WTC11 (cell line): ENCODE results near the gene CHRM4. TPM values are rescaled to one million over a fixed set of nuclear protein-coding genes. Genes with fewer than 3 reads are reported as not detected.
A peak's percentile ranks its signal among the peaks of the same experiment; 100 is the strongest.

Experiments used
- ATAC-seq: fragments of 200-7000 bp; cut with Tn5 transposase; 2 replicates; pipeline ENCODE4 v1.10.0; 2021; ENCODE audit warnings: mild to moderate bottlenecking, moderate library complexity
- CTCF ChIA-PET: fragments of 300-600 bp; sonication (Branson Sonifier 250); formaldehyde crosslinking; loops from one replicate; lab custom pipeline; 2021; ENCODE audit warnings: antibody characterized with exemption; lab: Charles Lee
- POLR2A ChIA-PET: fragments of 350-600 bp; sonication (Branson Sonifier 250); formaldehyde crosslinking; loops from one replicate; lab custom pipeline; 2021; ENCODE audit warnings: antibody characterized with exemption; lab: Charles Lee
- DNase-seq: peaks from one replicate; pipeline ENCODE4 v3.0.0; 2021; ENCODE audit warnings: low spot score
- H3K27ac Mint-ChIP-seq: 2 replicates; pipeline ENCODE4 v1.8.0; 2021; ENCODE audit warnings: mixed read lengths
- H3K27me3 Mint-ChIP-seq: 2 replicates; pipeline ENCODE4 v1.8.0; 2021; ENCODE audit warnings: low read depth, mild to moderate bottlenecking, moderate library complexity, mixed read lengths
- H3K36me3 Mint-ChIP-seq: 2 replicates; pipeline ENCODE4 v1.8.0; 2021; ENCODE audit warnings: mixed read lengths
- H3K4me1 Mint-ChIP-seq: 2 replicates; pipeline ENCODE4 v1.8.0; 2022; ENCODE audit warnings: mixed read lengths
- H3K4me3 Mint-ChIP-seq: 2 replicates; pipeline ENCODE4 v1.8.0; 2021; ENCODE audit warnings: mild to moderate bottlenecking, moderate library complexity, mixed read lengths
- H3K9me3 Mint-ChIP-seq: 2 replicates; pipeline ENCODE4 v1.8.0; 2021; ENCODE audit warnings: mixed read lengths
- ETV6 ChIP-seq: sonication (generic); formaldehyde crosslinking; IDR thresholded peaks from 2 replicates; pipeline ENCODE4 v1.8.1; 2022; ENCODE audit warnings: mild to moderate bottlenecking, missing genetic modification reagents
- FOXP1 ChIP-seq: sonication (generic); formaldehyde crosslinking; IDR thresholded peaks from 2 replicates; pipeline ENCODE4 v1.8.0; 2022; ENCODE audit warnings: missing genetic modification reagents, mild to moderate bottlenecking, moderate library complexity, borderline replicate concordance
- HMGA2 ChIP-seq: fragments of 250-450 bp; sonication (Bioruptor Pico); IDR thresholded peaks from 2 replicates; pipeline ENCODE4 v1.4.0; 2021; ENCODE audit warnings: mild to moderate bottlenecking, moderate library complexity
- MYBL2 ChIP-seq: sonication (generic); formaldehyde crosslinking; IDR thresholded peaks from 2 replicates; pipeline ENCODE4 v1.8.1; 2023; ENCODE audit warnings: mild to moderate bottlenecking, moderate library complexity, missing genetic modification reagents
- NFATC4 ChIP-seq: fragments of 250-450 bp; sonication (Bioruptor Pico); IDR thresholded peaks from 2 replicates; pipeline ENCODE4 v1.9.0; 2021; ENCODE audit warnings: mild to moderate bottlenecking
- OVOL2 ChIP-seq: fragments of 250-450 bp; sonication (Bioruptor Pico); IDR thresholded peaks from 2 replicates; pipeline ENCODE4 v1.9.0; 2021; ENCODE audit warnings: mild to moderate bottlenecking, borderline replicate concordance
- ZNF396 ChIP-seq: fragments of 250-450 bp; sonication (Bioruptor Pico); IDR thresholded peaks from 2 replicates; pipeline ENCODE4 v1.8.0; 2021; ENCODE audit warnings: mild to moderate bottlenecking, moderate library complexity, borderline replicate concordance
- total RNA-seq: library from RNA; stranded (reverse); gene quantifications from 3 replicates; pipeline ENCODE4 v1.2.3, GENCODE V29; 2021
- TF ChIP-seq, protein P1 (sequence below): sonication (generic); formaldehyde crosslinking; IDR thresholded peaks from 2 replicates; pipeline ENCODE4 v1.8.1; 2023; ENCODE audit warnings: mild to moderate bottlenecking, missing genetic modification reagents
- TF ChIP-seq, protein P2 (sequence below): sonication (generic); formaldehyde crosslinking; IDR thresholded peaks from 2 replicates; pipeline ENCODE4 v1.8.1; 2022; ENCODE audit warnings: low read depth, mild to moderate bottlenecking, moderate library complexity, missing genetic modification reagents, borderline replicate concordance
- TF ChIP-seq, protein P3 (sequence below): sonication (generic); formaldehyde crosslinking; IDR thresholded peaks from 2 replicates; pipeline ENCODE4 v1.8.0; 2022; ENCODE audit warnings: mild to moderate bottlenecking, missing genetic modification reagents
- TF ChIP-seq, protein P4 (sequence below): sonication (generic); formaldehyde crosslinking; conservative IDR thresholded peaks from 2 replicates; pipeline ENCODE4 v1.8.1; 2023; ENCODE audit warnings: mild to moderate bottlenecking, low read depth, missing genetic modification reagents, moderate library complexity
- TF ChIP-seq, protein P5 (sequence below): sonication (generic); formaldehyde crosslinking; IDR thresholded peaks from 2 replicates; pipeline ENCODE4 v1.8.1; 2023; ENCODE audit warnings: mild to moderate bottlenecking, moderate library complexity, missing genetic modification reagents
- TF ChIP-seq, protein P6 (sequence below): sonication (generic); formaldehyde crosslinking; IDR thresholded peaks from 2 replicates; pipeline ENCODE4 v1.8.1; 2023; ENCODE audit warnings: mild to moderate bottlenecking, missing genetic modification reagents, moderate library complexity
- TF ChIP-seq, protein P7 (sequence below): sonication (generic); formaldehyde crosslinking; IDR thresholded peaks from 2 replicates; pipeline ENCODE4 v1.8.0; 2023; ENCODE audit warnings: missing genetic modification reagents, mild to moderate bottlenecking, borderline replicate concordance
- TF ChIP-seq, protein P8 (sequence below): sonication (generic); formaldehyde crosslinking; IDR thresholded peaks from 2 replicates; pipeline ENCODE4 v1.8.0; 2022; ENCODE audit warnings: mild to moderate bottlenecking, missing genetic modification reagents

CHRM4 gene
- total RNA-seq, 1 experiment from 2014 or later = 0.85 TPM

DNA sequence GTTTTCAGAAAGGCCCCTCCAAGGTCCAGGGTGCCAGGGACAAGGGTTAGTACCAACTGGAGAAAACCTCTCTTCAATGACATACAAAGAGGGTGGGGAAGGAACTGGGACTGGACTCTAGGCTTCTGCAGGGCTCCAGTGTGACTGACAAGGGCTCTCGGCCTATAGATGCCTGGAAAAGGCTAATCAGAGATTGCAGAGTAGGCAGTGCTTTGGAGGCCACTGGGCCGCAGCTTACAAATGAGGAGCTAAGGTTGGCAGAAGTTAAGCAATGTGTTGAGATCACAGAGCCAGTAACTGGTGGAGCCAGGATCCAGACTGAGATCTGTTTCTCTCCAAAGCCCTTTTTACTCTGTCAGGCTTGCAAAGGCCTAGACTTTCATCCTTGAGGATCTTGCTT is 51.8 kb downstream of the CHRM4 start (continued):
- TF ChIP-seq, protein P1, sequence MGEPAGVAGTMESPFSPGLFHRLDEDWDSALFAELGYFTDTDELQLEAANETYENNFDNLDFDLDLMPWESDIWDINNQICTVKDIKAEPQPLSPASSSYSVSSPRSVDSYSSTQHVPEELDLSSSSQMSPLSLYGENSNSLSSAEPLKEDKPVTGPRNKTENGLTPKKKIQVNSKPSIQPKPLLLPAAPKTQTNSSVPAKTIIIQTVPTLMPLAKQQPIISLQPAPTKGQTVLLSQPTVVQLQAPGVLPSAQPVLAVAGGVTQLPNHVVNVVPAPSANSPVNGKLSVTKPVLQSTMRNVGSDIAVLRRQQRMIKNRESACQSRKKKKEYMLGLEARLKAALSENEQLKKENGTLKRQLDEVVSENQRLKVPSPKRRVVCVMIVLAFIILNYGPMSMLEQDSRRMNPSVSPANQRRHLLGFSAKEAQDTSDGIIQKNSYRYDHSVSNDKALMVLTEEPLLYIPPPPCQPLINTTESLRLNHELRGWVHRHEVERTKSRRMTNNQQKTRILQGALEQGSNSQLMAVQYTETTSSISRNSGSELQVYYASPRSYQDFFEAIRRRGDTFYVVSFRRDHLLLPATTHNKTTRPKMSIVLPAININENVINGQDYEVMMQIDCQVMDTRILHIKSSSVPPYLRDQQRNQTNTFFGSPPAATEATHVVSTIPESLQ (CRISPR knock-in tag) = no peak
- TF ChIP-seq, protein P2, sequence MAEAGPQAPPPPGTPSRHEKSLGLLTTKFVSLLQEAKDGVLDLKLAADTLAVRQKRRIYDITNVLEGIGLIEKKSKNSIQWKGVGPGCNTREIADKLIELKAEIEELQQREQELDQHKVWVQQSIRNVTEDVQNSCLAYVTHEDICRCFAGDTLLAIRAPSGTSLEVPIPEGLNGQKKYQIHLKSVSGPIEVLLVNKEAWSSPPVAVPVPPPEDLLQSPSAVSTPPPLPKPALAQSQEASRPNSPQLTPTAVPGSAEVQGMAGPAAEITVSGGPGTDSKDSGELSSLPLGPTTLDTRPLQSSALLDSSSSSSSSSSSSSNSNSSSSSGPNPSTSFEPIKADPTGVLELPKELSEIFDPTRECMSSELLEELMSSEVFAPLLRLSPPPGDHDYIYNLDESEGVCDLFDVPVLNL (CRISPR knock-in tag) = no peak
- TF ChIP-seq MYBL2 (no peak), OVOL2 (CRISPR knock-in tag) (no peak)
- TF ChIP-seq, protein P3, sequence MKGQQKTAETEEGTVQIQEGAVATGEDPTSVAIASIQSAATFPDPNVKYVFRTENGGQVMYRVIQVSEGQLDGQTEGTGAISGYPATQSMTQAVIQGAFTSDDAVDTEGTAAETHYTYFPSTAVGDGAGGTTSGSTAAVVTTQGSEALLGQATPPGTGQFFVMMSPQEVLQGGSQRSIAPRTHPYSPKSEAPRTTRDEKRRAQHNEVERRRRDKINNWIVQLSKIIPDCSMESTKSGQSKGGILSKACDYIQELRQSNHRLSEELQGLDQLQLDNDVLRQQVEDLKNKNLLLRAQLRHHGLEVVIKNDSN (CRISPR knock-in tag) = no peak
- TF ChIP-seq, protein P4, sequence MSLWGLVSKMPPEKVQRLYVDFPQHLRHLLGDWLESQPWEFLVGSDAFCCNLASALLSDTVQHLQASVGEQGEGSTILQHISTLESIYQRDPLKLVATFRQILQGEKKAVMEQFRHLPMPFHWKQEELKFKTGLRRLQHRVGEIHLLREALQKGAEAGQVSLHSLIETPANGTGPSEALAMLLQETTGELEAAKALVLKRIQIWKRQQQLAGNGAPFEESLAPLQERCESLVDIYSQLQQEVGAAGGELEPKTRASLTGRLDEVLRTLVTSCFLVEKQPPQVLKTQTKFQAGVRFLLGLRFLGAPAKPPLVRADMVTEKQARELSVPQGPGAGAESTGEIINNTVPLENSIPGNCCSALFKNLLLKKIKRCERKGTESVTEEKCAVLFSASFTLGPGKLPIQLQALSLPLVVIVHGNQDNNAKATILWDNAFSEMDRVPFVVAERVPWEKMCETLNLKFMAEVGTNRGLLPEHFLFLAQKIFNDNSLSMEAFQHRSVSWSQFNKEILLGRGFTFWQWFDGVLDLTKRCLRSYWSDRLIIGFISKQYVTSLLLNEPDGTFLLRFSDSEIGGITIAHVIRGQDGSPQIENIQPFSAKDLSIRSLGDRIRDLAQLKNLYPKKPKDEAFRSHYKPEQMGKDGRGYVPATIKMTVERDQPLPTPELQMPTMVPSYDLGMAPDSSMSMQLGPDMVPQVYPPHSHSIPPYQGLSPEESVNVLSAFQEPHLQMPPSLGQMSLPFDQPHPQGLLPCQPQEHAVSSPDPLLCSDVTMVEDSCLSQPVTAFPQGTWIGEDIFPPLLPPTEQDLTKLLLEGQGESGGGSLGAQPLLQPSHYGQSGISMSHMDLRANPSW (CRISPR knock-in tag) = no peak

DNA sequence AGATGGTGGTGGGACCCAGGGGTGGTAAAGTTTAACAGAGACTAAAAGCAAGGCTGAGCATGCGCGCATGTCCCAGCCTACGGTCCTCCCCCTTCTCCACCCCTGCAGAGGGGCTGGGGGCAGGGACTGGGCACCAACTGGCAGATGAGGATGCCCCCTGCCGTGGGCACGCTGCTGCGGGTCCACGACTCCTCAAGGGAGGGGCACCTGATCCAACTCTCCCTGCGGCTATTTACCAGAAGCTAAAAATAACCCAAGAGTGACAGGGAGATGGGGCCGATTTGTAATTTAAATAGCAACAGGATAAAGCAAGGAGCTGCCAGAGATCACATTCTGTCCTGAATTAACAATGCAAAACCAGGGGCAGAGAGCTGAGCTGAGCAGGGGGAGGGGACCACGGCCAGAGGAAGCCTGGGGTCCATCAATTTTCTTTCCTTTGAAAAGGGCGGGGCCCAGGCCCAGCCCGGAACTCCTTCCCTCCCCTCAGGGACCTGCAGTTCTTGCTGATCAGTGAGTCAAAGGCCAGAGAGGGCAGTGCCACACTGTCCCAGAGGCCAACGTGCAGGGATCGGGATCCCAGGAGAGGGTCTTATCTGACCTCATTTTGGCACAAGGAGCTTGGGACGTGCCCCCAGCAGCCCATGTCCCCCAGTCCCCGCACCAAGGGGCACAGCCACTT is 52.4 kb downstream of the CHRM4 start:
- H3K9me3 Mint-ChIP-seq = no peaks in the 10 kb centered on the region
- DNase-seq (peak; percentile 83), ATAC-seq (peak; percentile 89)
- peak overlapping the region; percentile 99 for H3K27ac Mint-ChIP-seq
- H3K36me3 Mint-ChIP-seq = no peaks in the 10 kb centered on the region
- peak overlapping the region; percentile 60 for H3K4me3 Mint-ChIP-seq
- H3K4me1 Mint-ChIP-seq = peaks cover 96% of the 10 kb centered on the region
- ChIA-PET POLR2A (interaction anchor here (0.6 to 2.2 kb wide), 10 partner anchors 8 to 114 kb away, joined by 3 to 10 read pairs (median 4); partner anchors contain the start of genes CREB3L1 and DGKZ), CTCF (interaction anchor here (0.5 to 5.6 kb wide), 21 partner anchors 8 to 156 kb away, joined by 3 to 62 read pairs (median 5); partner anchors contain the start of genes CHRM4, CREB3L1 and DGKZ)
- peaks cover 9% of the 10 kb centered on the region for H3K27me3 Mint-ChIP-seq
- no peak for TF ChIP-seq NFATC4 (CRISPR knock-in tag)
- TF ChIP-seq ZNF396 = no peak
- TF ChIP-seq, protein P5, sequence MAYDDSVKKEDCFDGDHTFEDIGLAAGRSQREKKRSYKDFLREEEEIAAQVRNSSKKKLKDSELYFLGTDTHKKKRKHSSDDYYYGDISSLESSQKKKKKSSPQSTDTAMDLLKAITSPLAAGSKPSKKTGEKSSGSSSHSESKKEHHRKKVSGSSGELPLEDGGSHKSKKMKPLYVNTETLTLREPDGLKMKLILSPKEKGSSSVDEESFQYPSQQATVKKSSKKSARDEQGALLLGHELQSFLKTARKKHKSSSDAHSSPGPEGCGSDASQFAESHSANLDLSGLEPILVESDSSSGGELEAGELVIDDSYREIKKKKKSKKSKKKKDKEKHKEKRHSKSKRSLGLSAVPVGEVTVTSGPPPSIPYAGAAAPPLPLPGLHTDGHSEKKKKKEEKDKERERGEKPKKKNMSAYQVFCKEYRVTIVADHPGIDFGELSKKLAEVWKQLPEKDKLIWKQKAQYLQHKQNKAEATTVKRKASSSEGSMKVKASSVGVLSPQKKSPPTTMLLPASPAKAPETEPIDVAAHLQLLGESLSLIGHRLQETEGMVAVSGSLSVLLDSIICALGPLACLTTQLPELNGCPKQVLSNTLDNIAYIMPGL (CRISPR knock-in tag) = no peak
- TF ChIP-seq, protein P6, sequence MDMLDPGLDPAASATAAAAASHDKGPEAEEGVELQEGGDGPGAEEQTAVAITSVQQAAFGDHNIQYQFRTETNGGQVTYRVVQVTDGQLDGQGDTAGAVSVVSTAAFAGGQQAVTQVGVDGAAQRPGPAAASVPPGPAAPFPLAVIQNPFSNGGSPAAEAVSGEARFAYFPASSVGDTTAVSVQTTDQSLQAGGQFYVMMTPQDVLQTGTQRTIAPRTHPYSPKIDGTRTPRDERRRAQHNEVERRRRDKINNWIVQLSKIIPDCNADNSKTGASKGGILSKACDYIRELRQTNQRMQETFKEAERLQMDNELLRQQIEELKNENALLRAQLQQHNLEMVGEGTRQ = peak; percentile 65
- TF ChIP-seq MYBL2 = peak; percentile 74; the same call in 1 of the 2 replicates
- TF ChIP-seq FOXP1 (CRISPR knock-in tag) = peak; percentile 76; the same call in 1 of the 2 replicates
- TF ChIP-seq, protein P1 (CRISPR knock-in tag) = no peak
- TF ChIP-seq, protein P7, sequence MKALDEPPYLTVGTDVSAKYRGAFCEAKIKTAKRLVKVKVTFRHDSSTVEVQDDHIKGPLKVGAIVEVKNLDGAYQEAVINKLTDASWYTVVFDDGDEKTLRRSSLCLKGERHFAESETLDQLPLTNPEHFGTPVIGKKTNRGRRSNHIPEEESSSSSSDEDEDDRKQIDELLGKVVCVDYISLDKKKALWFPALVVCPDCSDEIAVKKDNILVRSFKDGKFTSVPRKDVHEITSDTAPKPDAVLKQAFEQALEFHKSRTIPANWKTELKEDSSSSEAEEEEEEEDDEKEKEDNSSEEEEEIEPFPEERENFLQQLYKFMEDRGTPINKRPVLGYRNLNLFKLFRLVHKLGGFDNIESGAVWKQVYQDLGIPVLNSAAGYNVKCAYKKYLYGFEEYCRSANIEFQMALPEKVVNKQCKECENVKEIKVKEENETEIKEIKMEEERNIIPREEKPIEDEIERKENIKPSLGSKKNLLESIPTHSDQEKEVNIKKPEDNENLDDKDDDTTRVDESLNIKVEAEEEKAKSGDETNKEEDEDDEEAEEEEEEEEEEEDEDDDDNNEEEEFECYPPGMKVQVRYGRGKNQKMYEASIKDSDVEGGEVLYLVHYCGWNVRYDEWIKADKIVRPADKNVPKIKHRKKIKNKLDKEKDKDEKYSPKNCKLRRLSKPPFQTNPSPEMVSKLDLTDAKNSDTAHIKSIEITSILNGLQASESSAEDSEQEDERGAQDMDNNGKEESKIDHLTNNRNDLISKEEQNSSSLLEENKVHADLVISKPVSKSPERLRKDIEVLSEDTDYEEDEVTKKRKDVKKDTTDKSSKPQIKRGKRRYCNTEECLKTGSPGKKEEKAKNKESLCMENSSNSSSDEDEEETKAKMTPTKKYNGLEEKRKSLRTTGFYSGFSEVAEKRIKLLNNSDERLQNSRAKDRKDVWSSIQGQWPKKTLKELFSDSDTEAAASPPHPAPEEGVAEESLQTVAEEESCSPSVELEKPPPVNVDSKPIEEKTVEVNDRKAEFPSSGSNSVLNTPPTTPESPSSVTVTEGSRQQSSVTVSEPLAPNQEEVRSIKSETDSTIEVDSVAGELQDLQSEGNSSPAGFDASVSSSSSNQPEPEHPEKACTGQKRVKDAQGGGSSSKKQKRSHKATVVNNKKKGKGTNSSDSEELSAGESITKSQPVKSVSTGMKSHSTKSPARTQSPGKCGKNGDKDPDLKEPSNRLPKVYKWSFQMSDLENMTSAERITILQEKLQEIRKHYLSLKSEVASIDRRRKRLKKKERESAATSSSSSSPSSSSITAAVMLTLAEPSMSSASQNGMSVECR (CRISPR knock-in tag) = 0 out of 2 replicates have a peak, but pooled peaks have one; percentile 63
- no peak for TF ChIP-seq HMGA2 (CRISPR knock-in tag)
- TF ChIP-seq, protein P8, sequence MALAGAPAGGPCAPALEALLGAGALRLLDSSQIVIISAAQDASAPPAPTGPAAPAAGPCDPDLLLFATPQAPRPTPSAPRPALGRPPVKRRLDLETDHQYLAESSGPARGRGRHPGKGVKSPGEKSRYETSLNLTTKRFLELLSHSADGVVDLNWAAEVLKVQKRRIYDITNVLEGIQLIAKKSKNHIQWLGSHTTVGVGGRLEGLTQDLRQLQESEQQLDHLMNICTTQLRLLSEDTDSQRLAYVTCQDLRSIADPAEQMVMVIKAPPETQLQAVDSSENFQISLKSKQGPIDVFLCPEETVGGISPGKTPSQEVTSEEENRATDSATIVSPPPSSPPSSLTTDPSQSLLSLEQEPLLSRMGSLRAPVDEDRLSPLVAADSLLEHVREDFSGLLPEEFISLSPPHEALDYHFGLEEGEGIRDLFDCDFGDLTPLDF = no peak
- TF ChIP-seq ETV6 (CRISPR knock-in tag) = peak; percentile 45
